H1 (cell line): Measurements from ENCODE around the gene CCDC86. TPM values are rescaled to one million over a fixed set of nuclear protein-coding genes. Genes with fewer than 3 reads are reported as not detected.

Experiments
- ASH2L ChIP-seq: fragments of 200-600, 300-600 bp; sonication (generic); IDR thresholded peaks from one replicate; pipeline ENCODE4 v1.7.1; 2017; ENCODE audit warnings: low read length
- polyA plus RNA-seq, 7 experiments: library from polyadenylated mRNA; depleted of rRNA in 3 of 7; stranded (reverse) in 5 of 7; unstranded in 2 of 7; fragments of >200 nt in 5 of 7; fragments of 200-250 nt in 2 of 7; gene quantifications; 1 replicate in 5 of 7; 2 replicates in 1 of 7; 4 replicates in 1 of 7; pipeline versions ENCODE4 v1.2.1 to v1.2.3, GENCODE V29; 2011 to 2013; ENCODE audit warnings: missing spikeins in 2 of 7, mixed read lengths in 2 of 7
- total RNA-seq: library from RNA; stranded (reverse); fragmentation: NEBNext Ultra II Directional; extraction: Animal tissue kit (Norgen Biotek cat#: 25700); gene quantifications from 2 replicates; pipeline ENCODE4 v1.2.1, GENCODE V29; 2021

CCDC86 gene
- total and polyA plus RNA-seq, 2 of the 8 experiments (the other 6 are each of a cell fraction or from before 2014, with no cell fraction given): 37.7 to 76.4 TPM

DNA sequence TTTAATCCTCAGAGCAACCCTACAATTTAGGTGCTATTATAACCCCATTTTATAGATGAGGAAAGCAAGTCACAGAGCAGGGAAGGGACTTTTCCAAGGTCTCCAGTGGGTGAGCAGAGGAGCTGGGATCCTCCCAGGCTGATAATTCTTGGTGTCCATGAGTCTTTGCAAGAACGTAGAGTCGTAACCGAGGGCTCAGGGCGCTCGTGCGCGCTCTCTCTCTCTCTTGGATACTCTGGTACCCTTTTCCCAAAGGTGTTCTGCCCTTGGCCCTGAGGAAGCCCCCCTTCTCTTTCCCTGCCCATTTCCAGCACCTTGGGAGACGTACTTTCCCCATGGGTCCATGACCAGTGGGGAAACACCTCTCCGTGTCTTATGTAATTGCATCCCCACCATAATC lies 20.3 kb downstream of the CCDC86 start (continued):
- no peak for TF ChIP-seq ASH2L
